GM12891 (cell line): ENCODE data around the gene DMGDH.

Experiments
- PAX5 ChIP-seq: IDR thresholded peaks from 2 replicates; pipeline ENCODE4 v1.6.1; 2011; ENCODE audit warnings: low read length, moderate library complexity, mild to moderate bottlenecking; ENCODE audit not compliant: insufficient read depth, severe bottlenecking
- POLR2A ChIP-seq: IDR thresholded peaks from 2 replicates; pipeline ENCODE4 v1.6.1; 2011; ENCODE audit warnings: low read depth, low read length, control low read depth
- POLR2AphosphoS5 ChIP-seq: IDR thresholded peaks from 2 replicates; pipeline ENCODE4 v1.6.1; 2011; ENCODE audit warnings: low read depth, low read length, control low read depth
- POU2F2 ChIP-seq: IDR thresholded peaks from 2 replicates; pipeline ENCODE4 v1.6.1; 2011; ENCODE audit warnings: low read depth, mild to moderate bottlenecking, control low read depth, low read length, moderate library complexity
- SPI1 ChIP-seq: IDR thresholded peaks from 2 replicates; pipeline ENCODE4 v1.6.1; 2011; ENCODE audit warnings: low read depth, low read length, control low read depth
- TAF1 ChIP-seq: IDR thresholded peaks from 2 replicates; pipeline ENCODE4 v1.6.1; 2011; ENCODE audit warnings: low read depth, low read length, control low read depth

DNA sequence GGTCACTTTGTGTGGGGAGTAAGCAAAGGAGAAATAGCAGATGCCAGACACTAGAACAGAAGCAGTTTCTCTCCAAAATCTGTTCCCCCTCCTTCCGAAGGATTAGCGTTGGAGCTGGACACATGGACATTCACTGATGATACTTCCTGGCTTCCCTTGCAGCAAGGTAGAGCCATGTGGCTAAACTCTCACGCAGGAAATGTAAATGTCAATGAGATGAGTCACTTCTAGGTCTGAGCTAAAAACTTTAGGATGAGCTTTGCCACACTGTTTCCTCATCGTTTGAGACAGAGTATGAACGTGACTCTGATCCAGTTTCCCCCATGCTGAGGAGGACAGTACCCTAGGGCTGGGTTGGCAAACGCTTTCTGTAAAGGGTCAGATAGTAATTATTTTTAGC, 5.2 kb upstream of the DMGDH start:
- TF ChIP-seq POLR2AphosphoS5 (no peak), POLR2A (no peak), TAF1 (no peak), SPI1 (no peak), POU2F2 (no peak), PAX5 (no peak)
